Activated naive CD4-positive, alpha-beta T cell treated with anti-CD3 and anti-CD28 coated beads for 36 hours (primary cell): ENCODE measurements around the gene PITPNB. TPM values are rescaled to one million over a fixed set of nuclear protein-coding genes. Genes with fewer than 3 reads are reported as not detected.

Experiments used
- CTCF ChIA-PET: fragments of 350-600 bp; sonication (Branson Sonifier 250); formaldehyde crosslinking; loops from one replicate; lab custom pipeline; 2021; ENCODE audit warnings: antibody characterized with exemption; lab: Charles Lee
- DNase-seq: peaks from one replicate; pipeline ENCODE4 v3.0.0-alpha.2; 2020
- H3K27ac Mint-ChIP-seq: one replicate; pipeline ENCODE4 v1.8.0; 2021; ENCODE audit warnings: mild to moderate bottlenecking, mixed read lengths
- H3K27me3 Mint-ChIP-seq: one replicate; pipeline ENCODE4 v1.8.0; 2021; ENCODE audit warnings: low read depth, mixed read lengths
- H3K36me3 Mint-ChIP-seq: one replicate; pipeline ENCODE4 v1.8.0; 2021; ENCODE audit warnings: low read depth, mixed read lengths
- H3K4me1 Mint-ChIP-seq: one replicate; pipeline ENCODE4 v1.8.0; 2021; ENCODE audit warnings: low read depth, mixed read lengths
- H3K4me3 Mint-ChIP-seq: one replicate; pipeline ENCODE4 v1.8.0; 2021; ENCODE audit warnings: mild to moderate bottlenecking, moderate library complexity, mixed read lengths
- H3K9me3 Mint-ChIP-seq: one replicate; pipeline ENCODE4 v1.8.0; 2021; ENCODE audit warnings: mixed read lengths
- intact Hi-C: fragments of 100-400 bp; cut with micrococcal nuclease; formaldehyde crosslinking; loops from one replicate; pipeline ENCODE4 v1.15.1; 2023
- total RNA-seq, 2 experiments: library from RNA; stranded (reverse); gene quantifications; one replicate each; pipeline ENCODE4 v1.2.3, GENCODE V29; 2021

PITPNB gene
- total RNA-seq, 2 experiments from 2014 or later: 76.4 to 78.7 TPM

DNA sequence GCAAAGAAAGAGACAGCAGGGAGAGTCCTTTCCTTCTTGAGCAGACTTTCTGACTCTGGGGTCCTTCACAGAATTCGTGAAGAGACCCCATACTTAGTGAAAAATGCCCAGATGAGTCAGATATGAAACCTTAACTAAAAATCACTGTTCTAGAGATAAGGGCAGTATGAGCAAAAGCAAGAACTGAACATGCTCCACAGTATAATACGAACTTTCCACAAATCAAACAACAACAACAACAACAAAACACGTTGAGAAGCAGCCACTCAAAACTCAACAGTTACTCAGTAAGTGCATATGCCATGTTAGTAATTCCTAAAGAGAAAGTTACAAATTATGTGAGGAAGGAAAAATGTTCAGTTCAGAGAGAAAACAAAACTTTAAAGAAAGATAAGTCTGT lies 44.3 kb downstream of the PITPNB start:
- intact Hi-C loops: no loop called here
- H3K4me1 Mint-ChIP-seq: peaks cover 31% of the 10 kb centered on the region
- H3K27me3 Mint-ChIP-seq: no peaks in the 10 kb centered on the region
- H3K36me3 Mint-ChIP-seq: peaks cover 27% of the 10 kb centered on the region
- DNase-seq: no peak
- H3K9me3 Mint-ChIP-seq: no peaks in the 10 kb centered on the region
- CTCF ChIA-PET: interaction anchor here (1.9 kb wide), 1 partner anchor 14 kb away, joined by 4 read pairs; no protein-coding TSS in a partner anchor
- H3K4me3 Mint-ChIP-seq: no peak overlapping the region
- H3K27ac Mint-ChIP-seq: no peak overlapping the region

DNA sequence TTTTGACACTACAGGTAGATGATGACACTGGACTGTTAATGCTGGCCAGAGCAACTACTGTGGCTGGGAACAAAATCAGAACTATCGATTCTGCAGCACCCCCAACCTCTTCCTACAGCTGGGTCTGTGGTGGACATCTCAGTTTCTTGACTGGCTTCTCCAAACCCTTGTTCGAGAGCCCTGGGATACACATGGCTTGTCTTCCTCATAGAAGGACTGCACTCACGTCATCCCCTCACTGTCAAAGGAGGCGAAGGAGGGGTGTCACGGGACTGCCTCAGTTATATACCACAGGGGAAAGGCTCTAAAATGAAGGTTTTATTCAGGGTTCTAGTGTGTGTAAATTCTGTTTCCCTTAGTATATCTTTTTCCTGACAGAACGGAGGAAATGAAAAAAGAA lies 44.9 kb downstream of the PITPNB start:
- CTCF ChIA-PET: interaction anchor here (1.4 to 1.9 kb wide), 2 partner anchors 12 to 15 kb away, joined by 4 to 6 read pairs; no protein-coding TSS in a partner anchor

DNA sequence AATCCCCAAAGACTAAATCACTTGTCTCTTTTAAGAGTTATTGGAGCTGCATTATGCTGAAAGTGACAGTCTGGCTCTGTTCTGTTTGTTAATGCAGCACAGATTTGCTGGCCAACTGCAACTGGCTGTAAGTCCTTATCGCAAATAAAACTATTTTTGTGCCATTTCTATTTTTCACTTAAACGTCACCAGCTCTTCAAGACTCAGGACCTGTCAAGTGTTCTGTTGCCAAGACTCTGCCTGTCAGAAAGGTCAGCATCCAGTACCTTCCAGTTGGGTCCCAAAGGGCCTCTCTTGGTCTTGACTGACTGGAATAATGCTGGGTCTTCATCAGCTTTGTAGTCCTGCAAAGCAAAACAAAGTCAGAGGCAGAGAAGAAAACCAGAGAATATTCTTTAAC lies 45.6 kb downstream of the PITPNB start:
- Mint-ChIP-seq H3K36me3 (peaks cover 30% of the 10 kb centered on the region), H3K27me3 (no peaks in the 10 kb centered on the region), H3K4me3 (no peak overlapping the region), H3K9me3 (no peaks in the 10 kb centered on the region), H3K27ac (no peak overlapping the region), H3K4me1 (peaks cover 35% of the 10 kb centered on the region)
- no peak for DNase-seq
- intact Hi-C loops: no loop called here
- CTCF ChIA-PET: interaction anchor here (1.4 to 1.9 kb wide), 2 partner anchors 13 to 15 kb away, joined by 4 to 6 read pairs; no protein-coding TSS in a partner anchor

More for the DNA sequence above, 44.9 kb downstream of the PITPNB start:
- DNase-seq: no peak
- H3K36me3 Mint-ChIP-seq: peaks cover 27% of the 10 kb centered on the region
- H3K9me3 Mint-ChIP-seq: no peaks in the 10 kb centered on the region
- peaks cover 34% of the 10 kb centered on the region for H3K4me1 Mint-ChIP-seq
- intact Hi-C loops: no loop called here
- H3K4me3 Mint-ChIP-seq: no peak overlapping the region
- H3K27me3 Mint-ChIP-seq: no peaks in the 10 kb centered on the region
- no peak overlapping the region for H3K27ac Mint-ChIP-seq

DNA sequence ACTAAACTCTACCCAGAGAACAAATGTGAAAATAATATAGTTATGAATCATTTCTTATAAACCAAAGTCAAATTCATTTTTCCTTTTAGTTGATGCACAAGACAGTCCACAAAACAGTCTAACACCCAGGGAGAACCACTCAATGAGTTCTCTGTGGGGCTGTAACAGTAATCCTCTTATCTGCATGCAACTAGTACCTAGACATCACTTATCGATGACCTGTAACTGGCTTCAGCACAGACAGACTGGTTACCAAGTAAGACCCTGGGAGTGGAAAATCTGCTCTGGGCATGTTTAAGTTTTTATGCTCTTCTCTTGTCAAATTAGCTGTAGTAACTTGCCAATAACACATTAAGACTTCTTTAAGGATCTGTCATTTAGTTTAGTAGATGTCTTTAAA lies 46.6 kb downstream of the PITPNB start:
- no peak for DNase-seq
- Mint-ChIP-seq H3K36me3 (peaks cover 35% of the 10 kb centered on the region), H3K4me1 (peaks cover 34% of the 10 kb centered on the region), H3K27me3 (no peaks in the 10 kb centered on the region), H3K4me3 (no peak overlapping the region), H3K27ac (no peak overlapping the region), H3K9me3 (no peaks in the 10 kb centered on the region)
- intact Hi-C loops: no loop called here
- CTCF ChIA-PET: interaction anchor here (1.9 to 2.1 kb wide), 2 partner anchors 7 to 16 kb away, joined by 4 to 7 read pairs; no protein-coding TSS in a partner anchor

DNA sequence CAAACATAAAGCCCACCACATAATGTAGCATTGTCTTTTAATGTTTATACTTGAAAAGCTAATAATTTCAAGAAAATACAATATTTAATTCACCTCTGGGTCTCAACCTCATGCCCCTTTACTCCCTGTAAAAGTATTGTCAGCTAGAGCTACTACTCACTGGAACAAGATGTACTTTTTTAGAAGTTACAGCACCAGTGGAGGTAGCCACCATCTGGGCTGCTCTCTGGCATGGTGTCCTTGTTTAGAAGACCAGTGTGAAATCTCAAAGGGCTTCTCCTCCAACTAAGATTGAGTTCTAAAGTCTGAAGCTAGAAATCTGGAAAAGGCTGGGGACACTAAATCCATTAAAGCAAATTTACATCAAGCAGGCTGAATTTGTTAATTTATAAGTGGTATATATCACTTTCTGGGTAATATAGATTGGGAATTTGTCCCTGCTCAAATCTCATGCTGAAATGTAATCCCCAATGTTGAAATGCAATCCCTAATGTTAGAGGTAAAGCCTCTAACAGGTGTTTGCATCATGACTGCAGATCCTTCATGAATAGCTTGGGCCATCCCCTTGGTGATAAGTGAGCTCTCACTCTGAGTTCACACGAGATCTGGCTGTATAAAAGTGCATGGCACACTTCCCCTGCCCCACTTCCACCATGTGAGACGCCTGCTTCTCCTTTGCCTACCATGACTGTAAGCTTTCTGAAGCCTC lies 47.6 kb downstream of the PITPNB start:
- Mint-ChIP-seq H3K27ac (no peak overlapping the region), H3K9me3 (no peaks in the 10 kb centered on the region), H3K36me3 (peaks cover 40% of the 10 kb centered on the region), H3K4me1 (peaks cover 39% of the 10 kb centered on the region), H3K4me3 (no peak overlapping the region), H3K27me3 (no peaks in the 10 kb centered on the region)
- DNase-seq: no peak
- intact Hi-C loops: no loop called here
- CTCF ChIA-PET: interaction anchor here (1.0 to 2.1 kb wide), 2 partner anchors 8 to 16 kb away, joined by 4 to 7 read pairs; no protein-coding TSS in a partner anchor

DNA sequence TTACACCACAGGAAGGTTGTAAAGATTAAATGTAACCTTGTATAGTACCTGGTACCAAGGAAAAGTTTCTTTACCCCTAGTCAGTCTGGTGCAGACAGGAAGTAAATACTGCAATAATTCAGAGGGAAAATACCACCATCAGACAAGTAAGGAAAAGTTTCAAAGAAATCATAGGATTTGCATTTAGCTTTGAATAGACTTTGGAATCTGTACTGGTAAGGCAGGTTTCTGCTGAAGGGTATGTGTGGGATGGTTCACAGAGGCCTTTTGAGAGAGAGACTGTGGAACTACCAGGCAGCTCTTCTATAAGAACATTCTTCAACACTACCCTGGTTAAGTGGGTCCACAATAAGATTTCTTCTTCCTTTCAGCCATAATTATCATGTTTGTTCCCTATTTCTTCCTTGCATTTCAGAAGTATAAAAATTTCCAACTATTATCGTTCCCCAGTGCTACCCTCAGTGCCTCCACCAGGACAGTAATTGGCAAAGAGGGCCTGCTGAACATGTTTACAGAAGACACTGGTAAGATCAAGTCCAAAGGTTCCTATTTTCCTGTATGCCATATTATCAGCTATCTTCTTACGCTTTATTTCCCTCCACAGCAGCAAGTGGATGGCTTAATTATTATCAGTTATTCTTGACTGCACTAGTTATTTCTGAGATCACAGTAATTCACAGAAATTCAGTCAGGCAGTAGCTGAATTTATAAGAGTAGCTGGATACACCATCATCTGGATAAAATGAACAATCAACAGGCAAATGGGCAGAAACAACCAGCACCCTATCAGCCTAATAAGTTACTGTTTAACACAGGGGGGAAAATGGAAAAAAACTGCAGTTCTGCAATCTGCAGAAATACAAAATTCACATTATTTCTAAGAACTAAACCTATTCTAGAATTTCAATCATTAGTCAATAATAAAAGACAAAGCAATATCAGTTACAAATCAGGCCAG lies 48.5 kb downstream of the PITPNB start:
- H3K4me3 Mint-ChIP-seq: no peak overlapping the region
- H3K9me3 Mint-ChIP-seq: no peaks in the 10 kb centered on the region
- H3K27ac Mint-ChIP-seq: no peak overlapping the region
- DNase-seq: no peak
- peaks cover 45% of the 10 kb centered on the region for H3K36me3 Mint-ChIP-seq
- peaks cover 42% of the 10 kb centered on the region for H3K4me1 Mint-ChIP-seq
- CTCF ChIA-PET: interaction anchor here (0.6 to 2.1 kb wide), 3 partner anchors 9 to 28 kb away, joined by 3 to 7 read pairs (median 3); no protein-coding TSS in a partner anchor
- no peaks in the 10 kb centered on the region for H3K27me3 Mint-ChIP-seq
- intact Hi-C loops: no loop called here

DNA sequence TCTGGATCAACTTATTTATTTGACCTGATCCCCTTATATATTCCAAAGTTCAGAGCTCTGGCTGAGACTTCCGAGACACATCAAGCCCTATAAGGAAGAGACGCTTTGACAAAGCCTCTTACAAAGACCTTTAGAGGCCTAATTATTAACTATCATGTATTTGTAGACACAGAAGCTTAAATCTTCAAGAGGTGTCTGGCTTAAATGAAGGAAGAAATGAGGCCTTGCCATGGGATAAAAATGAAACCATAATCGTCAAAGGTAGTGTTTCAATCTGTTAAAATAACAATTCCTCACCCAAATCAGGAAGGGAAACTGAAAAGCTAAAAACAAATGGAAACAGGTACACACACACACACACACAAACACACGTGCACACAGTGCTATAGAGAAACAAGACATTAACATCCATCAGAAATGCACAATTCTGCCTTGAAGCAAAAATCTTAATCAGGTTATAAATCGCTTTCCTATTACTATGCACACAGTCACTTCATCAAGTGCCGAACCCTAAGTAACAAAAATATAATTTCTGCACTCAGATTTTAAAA lies 50.2 kb downstream of the PITPNB start:
- peak overlapping the region; percentile 13 for H3K27ac Mint-ChIP-seq
- no peaks in the 10 kb centered on the region for H3K27me3 Mint-ChIP-seq
- intact Hi-C loops: no loop called here
- CTCF ChIA-PET: interaction anchor here (0.6 to 2.0 kb wide), 4 partner anchors 8 to 17 kb away, joined by 3 to 7 read pairs (median 3); no protein-coding TSS in a partner anchor
- no peak for DNase-seq
- H3K4me3 Mint-ChIP-seq: no peak overlapping the region
- H3K9me3 Mint-ChIP-seq: no peaks in the 10 kb centered on the region
- peaks cover 42% of the 10 kb centered on the region for H3K36me3 Mint-ChIP-seq
- peaks cover 42% of the 10 kb centered on the region for H3K4me1 Mint-ChIP-seq

DNA sequence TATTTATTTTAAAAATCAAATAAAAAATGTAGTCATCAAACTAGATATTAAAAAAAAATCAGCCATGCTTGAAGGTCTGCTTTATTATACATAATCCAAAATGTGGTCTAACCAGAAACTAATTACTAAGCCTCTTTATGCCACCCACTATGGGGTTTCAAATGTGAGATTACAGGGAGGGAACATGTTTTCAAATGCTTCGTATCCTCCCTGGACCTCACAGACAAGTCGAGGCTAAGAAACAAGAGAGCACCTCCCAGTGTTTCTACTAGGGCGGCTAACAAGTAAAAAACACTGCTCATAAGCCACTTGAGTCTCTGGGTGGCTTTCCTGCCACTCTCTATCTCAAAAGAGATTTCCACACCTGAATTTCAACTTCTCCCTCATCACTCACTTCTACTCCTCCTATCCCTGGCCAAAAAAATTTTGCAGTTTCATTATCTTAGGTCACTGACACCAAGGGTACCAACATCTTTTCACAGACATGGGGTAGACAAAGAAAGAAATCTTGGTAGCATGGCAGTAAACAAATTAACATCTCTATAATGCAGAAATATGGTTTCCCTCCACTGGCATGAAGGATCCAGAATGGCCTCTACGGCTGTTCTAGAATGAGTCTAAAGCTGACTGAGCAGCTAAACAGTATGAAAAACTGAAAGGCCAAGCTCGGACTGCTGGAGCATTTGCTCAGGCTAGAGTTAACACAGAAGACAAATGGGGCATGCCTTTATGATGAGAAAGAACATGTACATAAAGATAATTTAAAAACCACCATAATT lies 50.9 kb downstream of the PITPNB start:
- no peaks in the 10 kb centered on the region for H3K27me3 Mint-ChIP-seq
- CTCF ChIA-PET: interaction anchor here (0.6 to 2.0 kb wide), 4 partner anchors 8 to 18 kb away, joined by 3 to 7 read pairs (median 3); no protein-coding TSS in a partner anchor
- H3K4me3 Mint-ChIP-seq: no peak overlapping the region
- H3K27ac Mint-ChIP-seq: peak overlapping the region; percentile 73
- intact Hi-C loops: no loop called here
- no peak for DNase-seq
- no peaks in the 10 kb centered on the region for H3K9me3 Mint-ChIP-seq
- peaks cover 42% of the 10 kb centered on the region for H3K4me1 Mint-ChIP-seq
- H3K36me3 Mint-ChIP-seq: peaks cover 38% of the 10 kb centered on the region

DNA sequence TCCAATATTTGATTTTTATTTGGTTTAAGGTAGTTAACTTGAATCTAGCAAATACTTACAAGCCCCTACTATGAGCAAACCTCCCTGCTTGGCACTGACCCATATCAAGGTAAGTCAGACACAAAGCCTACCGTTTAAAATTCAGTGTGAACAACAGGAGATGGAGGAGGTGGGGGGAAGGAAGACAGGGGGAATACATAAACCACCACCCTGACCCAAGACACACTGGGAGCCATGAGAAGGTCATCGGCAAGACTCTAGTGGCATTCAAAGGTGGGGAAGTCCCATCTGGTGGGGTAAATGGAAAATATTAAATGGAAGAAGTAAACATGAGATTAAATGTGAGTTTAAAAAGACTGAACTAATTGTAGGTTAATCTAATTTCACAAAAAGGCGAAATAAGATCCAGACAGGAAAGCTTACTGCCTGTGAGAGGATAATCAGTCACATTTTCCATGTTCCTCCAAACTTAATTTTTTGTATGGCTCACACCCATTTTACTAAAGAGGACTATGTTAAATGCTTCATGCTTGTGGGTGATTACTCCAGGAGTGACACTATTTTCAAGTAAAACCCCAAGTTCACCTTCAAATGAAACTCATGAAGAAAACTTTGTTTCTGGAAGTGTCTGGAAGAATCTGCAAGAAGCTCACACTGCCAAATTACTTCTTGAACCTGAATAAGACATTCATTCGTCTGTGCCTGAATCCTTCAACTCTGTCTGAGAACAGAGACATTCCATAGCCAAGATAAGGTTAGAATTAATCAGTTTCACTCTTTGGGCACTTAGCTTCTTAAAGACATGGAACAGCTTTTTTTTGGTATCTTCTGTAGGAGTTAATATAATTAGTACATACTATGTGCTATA lies 51.7 kb downstream of the PITPNB start:
- DNase-seq: peak; percentile 34
- intact Hi-C loops: no loop called here
- Mint-ChIP-seq H3K27ac (peak overlapping the region; percentile 75), H3K27me3 (no peaks in the 10 kb centered on the region), H3K36me3 (peaks cover 35% of the 10 kb centered on the region), H3K9me3 (no peaks in the 10 kb centered on the region), H3K4me3 (no peak overlapping the region), H3K4me1 (peaks cover 42% of the 10 kb centered on the region)
- CTCF ChIA-PET: interaction anchor here (1.4 to 2.0 kb wide), 2 partner anchors 12 to 19 kb away, joined by 3 to 7 read pairs; no protein-coding TSS in a partner anchor

DNA sequence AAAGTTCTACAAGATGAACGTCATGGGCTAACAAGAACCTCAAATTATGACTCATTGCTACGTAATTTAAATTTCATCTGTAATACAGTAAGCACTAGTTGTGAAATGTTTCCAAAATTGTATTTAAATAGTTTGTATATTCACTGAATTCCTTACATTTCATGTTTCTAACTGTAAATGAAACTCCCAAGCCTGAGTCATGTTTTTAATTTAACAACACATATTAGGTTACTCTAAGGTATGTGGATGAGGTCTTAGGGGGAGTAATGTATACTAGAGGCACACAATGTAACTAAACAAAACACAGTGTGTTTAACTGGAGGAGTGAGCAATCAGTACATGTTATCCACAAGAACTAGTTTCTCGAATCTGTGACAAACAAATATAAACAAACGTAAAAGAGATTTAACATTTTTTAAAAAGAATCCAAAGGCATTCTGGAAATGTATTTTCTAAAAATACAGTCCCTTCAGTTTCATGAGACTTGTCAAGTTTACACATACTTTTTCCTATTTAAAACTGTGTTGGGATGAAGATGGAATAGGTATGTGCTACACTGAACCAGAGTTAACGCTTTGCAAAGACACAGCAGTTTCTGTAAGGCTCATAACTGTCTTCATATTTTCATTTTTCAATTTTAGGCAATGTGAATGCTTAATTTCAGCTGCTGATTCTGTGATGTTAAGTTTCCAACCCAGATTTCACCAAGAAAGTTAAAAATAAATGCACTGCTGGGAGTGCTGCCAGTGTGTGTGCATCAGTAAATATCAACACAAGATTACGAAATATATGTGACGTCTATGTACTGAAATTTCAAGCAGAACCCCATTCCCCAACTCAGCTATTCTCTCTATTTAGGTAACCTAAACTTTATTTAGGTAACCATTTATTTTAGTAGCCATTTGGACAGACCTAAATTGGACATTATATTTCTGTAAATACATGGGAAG lies 52.6 kb downstream of the PITPNB start:
- no peak overlapping the region for H3K4me3 Mint-ChIP-seq
- intact Hi-C loops: no loop called here
- no peak for DNase-seq
- CTCF ChIA-PET: no interaction called here
- H3K27ac Mint-ChIP-seq: no peak overlapping the region
- no peaks in the 10 kb centered on the region for H3K9me3 Mint-ChIP-seq
- peaks cover 31% of the 10 kb centered on the region for H3K36me3 Mint-ChIP-seq
- no peaks in the 10 kb centered on the region for H3K27me3 Mint-ChIP-seq
- H3K4me1 Mint-ChIP-seq: peaks cover 39% of the 10 kb centered on the region
